Hindlimb muscle (tissue), 1 donor: Measurements from ENCODE around the gene VIPR1. TPM values are rescaled to one million over a fixed set of nuclear protein-coding genes. Genes with fewer than 3 reads are reported as not detected.

ENCODE experiments used
- DNase-seq: peaks from one replicate; pipeline ENCODE4 v3.0.0-alpha.2; 2013
- polyA plus RNA-seq: library from polyadenylated mRNA; unstranded; fragments of 120-200 nt; gene quantifications from one replicate; pipeline ENCODE4 v1.2.1, GENCODE V29; 2013; ENCODE audit not compliant: insufficient read length

Gene VIPR1
- polyA plus RNA-seq, 1 donor = 2.8 TPM

GRCh38 chr3:42513121-42513520 lies 10.7 kb downstream of the VIPR1 start:
- no peak for DNase-seq

GRCh38 chr3:42513521-42513920 lies 11.1 kb downstream of the VIPR1 start:
- no peak for DNase-seq

GRCh38 chr3:42514876-42515275 lies 12.4 kb downstream of the VIPR1 start:
- no peak for DNase-seq

DNA sequence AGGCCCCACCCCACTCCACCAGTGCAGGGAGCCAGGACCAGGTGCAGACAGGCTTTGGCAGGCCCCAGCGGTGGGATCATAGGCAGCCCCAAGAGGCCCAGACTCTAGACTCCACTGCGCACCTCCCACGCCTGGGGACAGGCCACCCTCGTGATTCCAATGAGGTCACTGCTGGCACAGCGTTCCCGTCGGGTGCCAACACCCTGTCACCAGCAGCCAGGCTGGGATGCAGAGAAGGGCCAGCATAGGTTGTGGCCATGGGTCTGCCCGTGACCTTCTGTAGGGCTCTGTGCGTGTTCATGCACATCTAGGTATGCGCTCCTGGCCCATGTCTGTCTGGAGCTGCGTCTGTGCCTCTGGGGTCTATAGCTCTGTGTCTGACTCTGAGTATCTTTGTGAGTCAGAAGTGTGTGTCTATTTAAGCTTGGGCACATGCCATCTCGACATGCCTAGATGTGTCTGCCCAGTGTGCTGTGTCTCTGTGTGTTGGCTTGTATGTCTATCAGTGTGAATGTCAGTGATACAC lies 13.0 kb downstream of the VIPR1 start:
- DNase-seq = no peak

DNA sequence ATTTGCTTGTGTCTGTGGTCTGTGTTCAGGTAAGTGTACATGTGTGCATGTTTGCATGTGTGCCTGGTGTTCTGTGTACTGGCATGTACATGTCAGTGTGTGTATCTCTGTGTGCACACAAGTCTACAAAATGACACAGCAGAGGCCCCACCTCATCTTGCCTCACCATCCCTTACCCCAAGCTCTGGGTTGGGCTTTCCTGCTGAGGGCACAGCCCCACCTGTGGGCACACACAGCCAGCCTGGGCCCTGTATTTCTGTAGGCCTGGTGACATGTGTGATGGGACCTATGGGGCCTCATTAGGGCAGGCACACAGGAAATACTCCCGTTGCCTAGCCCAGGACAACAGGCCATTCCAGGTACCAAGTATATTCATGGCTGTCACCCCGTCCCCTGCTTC lies 13.5 kb downstream of the VIPR1 start:
- DNase-seq = no peak

GRCh38 chr3:42516443-42516842 lies 14.0 kb downstream of the VIPR1 start:
- no peak for DNase-seq

DNA sequence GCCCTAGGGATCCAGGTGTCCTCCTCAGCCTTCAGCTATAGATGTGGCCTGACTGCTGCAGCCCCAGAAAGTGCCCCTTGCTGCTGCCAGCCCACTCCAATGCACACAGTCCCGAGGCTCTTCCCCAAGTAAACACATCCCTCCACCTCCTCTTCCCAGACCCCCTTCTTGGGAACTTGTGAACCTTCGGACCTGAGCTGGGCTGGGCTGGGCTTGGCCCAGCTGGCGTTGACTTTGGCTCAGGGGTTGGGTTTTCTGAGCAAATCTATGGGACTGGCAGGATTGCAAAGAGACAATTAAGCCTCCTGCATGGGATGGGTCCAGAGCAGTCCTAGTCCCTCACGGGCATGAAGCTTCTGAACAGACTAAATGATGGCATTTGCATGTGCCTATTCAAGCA lies 14.7 kb downstream of the VIPR1 start:
- no peak for DNase-seq

- no peak for DNase-seq
These were observed 16.5 kb downstream of the VIPR1 start for GRCh38 chr3:42518800-42519567.

DNA sequence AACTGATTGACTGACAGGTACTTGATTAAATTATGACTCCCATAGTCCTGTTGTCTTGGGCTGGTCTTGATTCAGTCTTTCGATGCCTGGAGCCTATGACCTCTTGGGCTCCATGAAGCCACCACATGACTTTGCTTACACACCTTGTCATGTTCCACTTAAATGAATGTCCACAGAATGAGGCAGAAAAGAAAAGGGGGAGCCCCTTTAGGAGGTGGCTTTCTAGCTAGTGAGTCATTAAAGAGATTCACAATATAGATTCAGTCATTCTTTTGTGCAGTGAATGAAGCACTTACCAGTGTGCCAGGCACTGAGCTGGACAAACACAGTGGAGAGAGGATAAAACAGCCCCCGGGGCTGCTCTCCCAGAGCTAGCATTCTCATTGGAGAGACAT lies 17.1 kb downstream of the VIPR1 start:
- no peak for DNase-seq

DNA sequence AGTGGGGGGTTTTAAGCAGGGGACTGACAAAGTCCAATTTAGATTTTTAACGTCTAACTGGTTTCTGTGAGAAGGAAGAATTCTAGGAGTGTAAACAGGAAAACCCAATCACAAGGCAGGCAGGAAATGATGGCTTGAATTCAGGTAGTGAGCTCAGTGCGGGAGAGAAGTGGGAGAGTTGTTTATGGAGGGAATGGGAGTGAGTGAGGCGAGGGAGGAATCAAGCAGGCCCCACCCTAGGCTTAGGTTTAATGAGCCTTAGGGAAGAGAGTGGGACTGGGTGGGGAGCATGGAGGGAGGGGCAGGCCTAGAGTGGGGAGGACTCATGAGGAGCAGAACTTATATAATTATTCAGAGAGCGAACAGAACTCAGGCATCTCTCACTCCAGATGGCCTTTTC lies 17.9 kb downstream of the VIPR1 start:
- DNase-seq = no peak

DNA sequence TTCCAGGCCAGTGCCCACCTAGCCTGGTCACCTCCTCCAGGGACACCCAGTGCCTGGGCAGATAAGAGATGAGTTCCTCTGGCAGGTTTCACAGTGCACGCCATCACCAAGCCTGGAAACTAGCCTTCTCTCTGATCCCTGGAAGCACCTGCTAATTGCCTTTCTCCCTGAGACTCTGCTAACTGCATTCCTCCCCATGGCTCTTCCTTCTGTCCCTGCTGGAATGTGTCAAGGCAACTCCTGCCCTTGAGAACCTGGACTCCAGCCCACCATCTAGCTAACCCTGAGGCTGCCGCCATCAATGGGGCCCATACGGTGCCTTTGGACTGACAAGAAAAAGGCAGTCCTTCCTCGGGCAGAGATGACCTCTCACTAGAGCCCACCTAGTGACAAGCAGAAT lies 18.5 kb downstream of the VIPR1 start:
- no peak for DNase-seq

DNA sequence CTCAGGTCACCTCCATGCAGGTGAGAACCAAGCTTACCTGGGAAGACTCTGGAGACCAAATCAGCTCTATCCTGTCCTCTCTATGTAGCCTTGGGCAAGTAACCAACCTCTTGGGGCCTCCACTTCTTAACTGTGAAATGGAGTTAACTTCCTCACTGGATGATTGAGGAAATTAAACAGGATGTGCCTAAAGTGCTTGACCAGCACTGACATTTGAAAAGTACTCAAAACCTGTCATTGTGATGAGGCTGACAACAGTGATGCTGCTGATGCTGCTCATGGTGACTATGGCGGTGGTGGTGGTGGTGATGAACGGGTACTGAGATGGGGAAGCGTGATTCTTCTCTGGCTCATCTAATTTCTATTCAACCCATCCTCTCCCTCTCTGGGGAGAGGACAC lies 22.3 kb downstream of the VIPR1 start:
- no peak for DNase-seq

GRCh38 chr3:42525212-42525611 lies 22.8 kb downstream of the VIPR1 start:
- DNase-seq = no peak

DNA sequence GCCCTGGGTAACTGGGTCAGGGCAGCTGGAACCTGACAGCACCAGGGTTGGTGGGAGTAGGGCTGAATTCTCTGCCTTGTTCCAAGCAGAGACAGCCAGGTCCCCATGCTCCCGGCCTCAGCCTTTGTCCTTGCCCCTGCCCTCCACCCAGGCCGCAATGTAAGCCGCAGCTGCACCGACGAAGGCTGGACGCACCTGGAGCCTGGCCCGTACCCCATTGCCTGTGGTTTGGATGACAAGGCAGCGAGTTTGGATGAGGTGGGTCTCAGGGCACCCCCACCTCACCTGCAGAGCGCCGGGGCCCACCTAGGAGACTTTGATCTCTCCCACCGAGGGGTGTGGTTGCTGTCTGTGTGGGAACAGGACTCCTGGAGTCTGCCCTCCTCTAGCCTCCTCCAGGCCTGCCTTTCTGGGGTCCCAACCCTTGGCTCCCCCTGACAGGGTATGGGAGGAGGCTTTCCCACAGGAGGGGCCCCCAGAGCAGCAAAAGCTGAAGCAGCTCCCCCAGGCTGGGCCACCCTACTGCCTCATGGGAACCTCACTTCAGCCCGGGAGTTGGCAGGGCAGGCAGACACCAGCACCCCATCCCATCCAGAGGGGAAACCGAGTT lies 23.4 kb downstream of the VIPR1 start:
- no peak for DNase-seq

GRCh38 chr3:42526616-42527367 lies 24.3 kb downstream of the VIPR1 start:
- DNase-seq = no peak

DNA sequence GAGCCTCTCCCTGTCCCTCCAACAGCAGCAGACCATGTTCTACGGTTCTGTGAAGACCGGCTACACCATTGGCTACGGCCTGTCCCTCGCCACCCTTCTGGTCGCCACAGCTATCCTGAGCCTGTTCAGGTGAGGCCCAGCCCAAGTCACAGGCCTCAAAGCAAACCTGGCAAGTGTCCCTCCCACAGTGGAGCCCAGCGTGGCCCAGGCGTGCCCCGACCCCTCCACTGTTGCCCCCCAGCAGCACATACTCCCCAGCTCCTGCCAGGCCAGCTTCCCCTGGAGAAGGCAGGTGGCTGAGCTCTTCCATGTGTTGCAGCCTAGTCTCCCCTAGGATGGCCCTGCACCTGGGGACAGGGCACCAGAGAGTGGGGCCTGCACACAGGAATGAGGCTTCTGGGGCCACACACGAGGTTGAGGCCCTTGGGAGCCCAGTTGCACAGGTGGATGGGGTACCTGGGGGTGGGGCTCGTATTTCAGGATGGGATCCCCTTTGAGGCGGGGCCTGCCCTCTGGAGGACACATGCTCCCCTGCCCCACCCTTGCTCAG lies 25.0 kb downstream of the VIPR1 start:
- no peak for DNase-seq

DNA sequence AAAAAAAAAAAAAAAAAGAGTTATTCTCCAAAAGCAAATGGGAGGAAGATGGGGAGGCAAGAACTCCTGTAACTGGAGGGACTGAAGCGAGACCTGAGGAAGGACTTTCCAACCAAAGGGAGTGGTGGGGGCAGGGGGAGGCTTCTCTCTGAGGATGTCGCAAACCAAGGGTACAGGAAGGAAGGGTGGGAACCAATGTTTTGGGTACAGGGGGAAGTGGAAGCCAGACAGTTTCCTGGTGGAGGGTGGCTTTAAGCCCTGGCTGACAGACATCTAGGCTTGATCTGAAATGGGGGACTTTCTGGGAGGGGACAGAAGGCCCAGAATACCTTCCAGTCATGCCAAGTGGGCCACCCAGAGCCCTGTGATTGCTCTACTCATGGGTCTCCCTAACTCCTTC lies 27.0 kb downstream of the VIPR1 start:
- no peak for DNase-seq

GRCh38 chr3:42530073-42530472 lies 27.6 kb downstream of the VIPR1 start:
- no peak for DNase-seq

DNA sequence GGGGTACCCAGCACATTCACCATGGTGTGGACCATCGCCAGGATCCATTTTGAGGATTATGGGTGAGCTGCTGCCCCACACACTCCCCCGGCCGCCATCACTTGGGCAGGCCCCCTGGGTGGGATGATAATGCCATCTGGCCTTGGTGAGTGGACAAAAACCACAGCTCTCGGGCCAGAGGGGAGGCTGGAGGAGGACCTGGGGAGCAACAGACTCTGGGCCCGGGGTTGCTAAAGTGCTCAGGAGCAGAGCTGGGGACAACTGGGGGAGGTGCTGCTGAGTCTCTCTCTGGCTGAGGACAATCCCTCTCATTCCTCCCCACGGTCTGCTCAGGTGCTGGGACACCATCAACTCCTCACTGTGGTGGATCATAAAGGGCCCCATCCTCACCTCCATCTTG lies 29.0 kb downstream of the VIPR1 start:
- no peak for DNase-seq

- DNase-seq = no peak
These were observed 29.8 kb downstream of the VIPR1 start for GRCh38 chr3:42532229-42532628.

DNA sequence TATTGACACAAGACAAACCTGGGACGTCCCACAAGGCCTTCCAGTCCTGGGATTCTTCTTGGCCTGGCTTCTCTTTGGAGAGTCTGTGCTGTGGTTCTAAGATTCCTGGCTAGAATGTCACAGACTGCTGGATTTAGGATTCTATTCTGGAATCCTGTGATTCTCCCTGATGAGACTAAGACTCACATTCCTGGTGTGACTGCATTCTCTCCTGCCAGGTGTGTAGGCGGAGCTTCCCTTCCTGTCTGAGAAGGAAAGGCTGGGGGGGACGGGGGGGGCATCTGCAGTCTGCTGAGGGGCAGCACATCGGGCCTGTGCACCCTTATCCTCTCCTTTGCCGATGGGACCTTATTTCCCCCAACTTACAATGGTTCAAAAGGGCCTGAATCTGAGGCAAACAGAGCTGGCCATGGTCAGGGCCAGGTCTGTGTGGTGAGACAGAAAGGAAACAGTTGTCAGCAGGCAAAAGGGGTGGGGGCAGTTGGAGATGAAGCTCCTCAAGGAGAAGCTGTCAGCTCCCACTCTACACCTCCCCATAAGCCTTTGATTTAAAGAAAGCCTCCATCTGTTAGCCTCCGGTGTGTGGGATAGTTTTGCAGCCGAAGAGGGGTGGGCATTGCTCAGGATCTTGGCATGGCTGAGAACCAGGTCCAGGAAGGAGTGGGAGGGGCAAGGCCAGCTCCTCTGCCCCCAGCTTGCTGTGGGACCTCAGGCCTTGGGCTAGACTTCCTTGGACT lies 30.9 kb downstream of the VIPR1 start:
- DNase-seq = no peak

GRCh38 chr3:42535981-42536784 lies 33.7 kb downstream of the VIPR1 start:
- no peak for DNase-seq
